Activated CD8-positive, alpha-beta memory T cell treated with anti-CD3 and anti-CD28 coated beads, Interleukin-2, amount 50 U/mL, for 48 hours (primary cell): ENCODE data around the gene SPRED3.
A peak's percentile ranks its signal among the peaks of the same experiment; 100 is the strongest.

ENCODE experiments used
- DNase-seq: peaks from one replicate; pipeline ENCODE4 v3.0.0-alpha.2; 2020

Gene SPRED3

GRCh38 chr19:38374332-38375097 is 14.0 kb upstream of the SPRED3 start, which contains the start of gene PSMD8:
PSMD8 (plus strand) TSS chr19:38374571; CDS start chr19:38374602, 31 bp downstream.
- peak; percentile 97 for DNase-seq

DNA sequence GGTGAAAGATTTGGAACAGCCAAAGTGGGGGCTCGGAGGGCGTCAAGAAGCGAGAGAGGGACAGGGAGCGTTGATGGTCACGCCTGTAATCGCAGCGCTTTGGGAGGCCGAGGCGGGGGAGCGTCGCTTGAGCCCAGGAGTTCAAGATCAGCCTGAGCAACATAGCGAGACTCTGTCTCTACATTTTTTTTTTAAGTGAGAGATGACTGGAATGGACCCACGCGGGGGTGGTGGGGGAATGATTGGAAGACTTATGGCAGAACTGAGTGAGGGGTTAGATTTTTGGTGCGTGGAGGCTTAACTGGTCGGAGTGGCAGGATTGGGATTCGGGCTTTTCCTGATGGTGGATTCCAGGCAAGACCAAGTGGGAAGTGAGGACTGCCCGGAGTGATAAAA is 13.4 kb upstream of the SPRED3 start:
- no peak for DNase-seq

GRCh38 chr19:38375748-38376147 is 12.7 kb upstream of the SPRED3 start:
- no peak for DNase-seq

- no peak for DNase-seq
These were observed 11.9 kb upstream of the SPRED3 start for GRCh38 chr19:38376576-38376975.

DNA sequence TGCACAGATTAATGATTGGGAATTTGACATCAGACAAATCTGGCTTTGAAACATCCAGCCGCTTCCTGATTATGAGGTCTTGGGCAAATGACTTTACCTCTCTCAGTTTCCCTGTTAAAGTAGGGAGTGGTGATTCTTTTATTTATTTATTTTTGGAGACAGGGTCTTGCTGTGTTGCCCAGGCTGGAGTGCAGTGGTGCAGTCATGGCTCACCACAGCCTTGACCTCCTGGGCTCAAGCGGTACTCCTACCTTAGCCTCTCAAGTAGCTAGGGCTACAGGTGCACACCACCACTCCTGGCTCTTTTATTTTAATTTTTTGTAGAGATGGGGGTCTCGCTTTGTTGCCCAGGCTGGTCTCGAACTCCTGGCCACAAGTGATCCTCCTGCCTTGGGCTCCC is 11.4 kb upstream of the SPRED3 start:
- DNase-seq = no peak

DNA sequence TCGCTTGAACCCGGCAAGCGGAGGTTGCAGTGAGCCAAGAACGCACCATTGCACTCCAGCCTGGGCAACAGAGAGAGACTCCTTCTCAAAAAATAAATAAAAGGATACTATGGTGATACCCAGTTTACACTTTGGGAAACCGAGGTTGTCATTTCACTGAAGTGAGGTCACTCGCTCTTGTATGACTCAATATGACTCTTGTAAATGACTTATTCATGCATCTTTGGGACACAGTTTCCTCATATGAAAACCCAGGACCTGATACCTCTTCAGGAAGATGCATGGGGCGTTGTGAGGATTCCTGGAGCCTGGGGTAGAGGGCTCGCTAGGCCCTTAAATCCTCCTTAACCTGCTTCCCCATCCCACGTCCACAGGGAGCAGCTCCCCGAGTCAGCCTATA is 9.6 kb upstream of the SPRED3 start:
- no peak for DNase-seq

- no peak for DNase-seq
These were observed 7.4 kb upstream of the SPRED3 start for GRCh38 chr19:38381138-38381537.

- no peak for DNase-seq
These were observed 5.3 kb upstream of the SPRED3 start for GRCh38 chr19:38383184-38383583.

- no peak for DNase-seq
These were observed 4.8 kb upstream of the SPRED3 start for GRCh38 chr19:38383743-38384142.

DNA sequence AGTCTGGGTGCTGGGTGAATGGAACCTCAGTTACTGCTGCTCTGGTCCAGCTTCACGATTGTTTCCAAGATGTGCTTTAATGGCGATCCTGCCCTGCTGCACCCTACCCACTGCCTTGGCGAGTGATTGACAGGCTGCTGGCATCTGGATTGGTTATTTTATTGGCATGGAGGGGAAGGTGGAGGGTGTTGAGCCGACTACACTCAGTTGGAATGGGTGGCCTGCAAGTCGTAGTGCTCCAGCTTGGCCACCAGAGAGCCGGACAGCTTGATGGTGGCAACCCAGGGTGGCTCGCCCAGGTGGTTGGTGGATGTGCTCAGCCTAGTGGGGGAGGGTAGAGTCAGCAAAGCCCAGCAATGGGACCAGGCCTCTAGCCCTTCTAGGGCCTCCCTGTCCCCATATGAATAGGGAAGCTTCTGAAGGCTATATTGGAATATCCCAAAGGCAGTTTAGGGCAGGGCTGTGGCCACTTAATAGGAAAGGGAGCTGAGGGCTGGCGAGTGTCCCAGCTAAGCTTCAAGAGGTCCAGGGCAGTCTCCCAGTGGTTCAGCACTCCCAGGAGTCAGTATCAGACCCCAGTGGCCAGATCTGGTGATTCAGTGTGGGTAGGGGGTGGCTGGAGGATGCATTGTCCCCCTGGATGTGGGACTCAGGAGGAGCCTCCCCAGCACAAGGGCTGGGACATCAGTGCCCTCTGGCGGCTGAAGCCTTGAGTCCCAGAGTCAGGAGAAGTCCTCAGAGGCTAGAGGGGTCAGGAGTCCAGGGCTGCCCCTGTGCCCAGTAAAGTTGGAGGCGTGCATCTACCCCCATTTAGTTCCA is 4.1 kb upstream of the SPRED3 start:
- no peak for DNase-seq

DNA sequence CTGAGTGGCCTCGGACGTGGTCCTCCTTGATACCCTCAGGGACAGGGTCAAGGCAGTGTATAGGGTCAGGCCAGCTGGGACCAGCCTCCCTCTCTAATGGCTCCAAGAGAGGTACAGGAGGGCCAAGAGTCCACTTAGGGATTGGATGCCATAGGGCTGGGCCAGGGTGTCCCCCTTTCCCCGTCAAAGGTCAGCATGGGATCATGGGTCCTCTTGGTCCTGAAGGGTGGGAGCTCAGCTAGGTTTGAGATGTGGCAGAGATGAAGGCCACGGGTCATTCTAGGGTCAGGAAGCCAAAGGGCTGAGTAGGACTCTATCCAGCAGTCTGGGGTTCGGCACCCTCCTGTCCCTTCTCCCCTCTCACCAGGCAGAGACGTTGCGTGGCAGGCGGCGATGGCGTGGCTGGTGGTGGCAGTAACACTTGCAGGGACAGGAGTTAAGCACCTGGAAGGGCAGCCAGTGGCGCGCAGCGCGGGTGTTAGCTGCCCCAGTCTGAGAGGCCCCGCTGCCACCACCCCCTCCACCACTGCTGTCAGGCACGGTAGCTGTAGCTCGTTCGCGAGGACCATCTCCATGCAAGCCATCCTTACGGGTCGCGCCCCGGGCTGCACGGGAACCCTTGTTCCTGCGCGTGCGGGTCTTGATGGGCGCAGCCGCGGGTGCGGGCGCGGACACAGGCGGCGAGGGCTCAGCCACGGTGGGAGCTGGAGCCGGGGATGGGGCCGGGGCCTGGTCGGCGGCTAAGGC is 3.3 kb upstream of the SPRED3 start:
- DNase-seq = no peak

DNA sequence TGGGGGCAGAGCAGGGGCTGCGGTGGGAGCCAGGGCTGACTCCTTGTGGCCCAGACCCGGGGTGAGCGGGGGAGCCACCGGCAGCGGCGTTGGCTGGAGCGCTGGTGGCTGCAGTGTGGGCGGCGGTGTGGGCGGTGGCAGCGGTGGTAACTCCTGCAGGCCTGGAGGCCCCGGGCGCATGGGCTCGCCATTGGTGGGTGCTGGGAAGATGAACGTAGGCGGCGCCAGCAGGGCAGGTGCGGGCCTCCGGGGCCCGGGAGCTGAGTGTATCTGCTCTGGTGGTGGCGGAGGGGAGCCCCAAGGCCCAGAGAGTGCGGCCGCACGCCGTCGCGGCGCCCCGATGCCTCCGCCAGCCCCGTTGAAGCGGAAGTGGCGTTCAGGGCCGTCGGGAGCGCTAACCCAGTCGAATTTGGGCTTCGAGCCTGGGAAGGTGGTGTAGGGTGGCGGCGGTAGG is 2.7 kb upstream of the SPRED3 start:
- peak; percentile 61 for DNase-seq

- no peak for DNase-seq
These were observed 2.1 kb upstream of the SPRED3 start for GRCh38 chr19:38386300-38386970.

DNA sequence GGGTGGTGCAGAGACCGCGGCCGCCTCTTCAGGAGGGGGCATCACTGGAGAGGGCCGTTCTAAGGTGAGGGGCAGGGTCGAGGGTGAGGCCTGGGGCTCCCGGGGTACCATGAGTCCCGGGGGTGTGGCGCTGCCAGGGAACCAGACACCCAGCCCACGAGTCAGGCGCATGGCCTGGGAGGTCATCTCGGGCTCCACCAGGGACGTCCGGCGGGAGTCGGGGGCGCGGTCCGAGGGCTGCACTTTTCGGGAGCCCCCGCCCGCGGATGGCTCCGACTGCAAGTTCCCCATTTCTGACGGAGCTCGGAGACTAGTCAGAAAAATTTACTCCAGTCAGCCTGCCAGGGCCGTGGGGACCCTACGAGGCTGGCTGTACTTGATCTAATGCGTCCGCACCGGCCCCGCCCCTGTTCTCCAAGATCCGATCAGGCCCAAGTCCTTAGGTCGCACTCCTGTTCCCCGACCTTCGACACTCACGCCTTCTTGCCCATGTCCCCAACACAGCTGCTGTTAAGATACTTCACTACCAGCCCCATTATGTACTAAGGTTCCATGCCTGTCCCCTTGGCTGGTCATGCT is 1.4 kb upstream of the SPRED3 start:
- DNase-seq = peak; percentile 62

GRCh38 chr19:38387550-38388348 is 748 bp upstream of the SPRED3 start, which contains the start of gene GGN:
GGN (minus strand) TSS chr19:38388034; CDS start chr19:38387261, 773 bp downstream.
- peak; percentile 93 for DNase-seq

DNA sequence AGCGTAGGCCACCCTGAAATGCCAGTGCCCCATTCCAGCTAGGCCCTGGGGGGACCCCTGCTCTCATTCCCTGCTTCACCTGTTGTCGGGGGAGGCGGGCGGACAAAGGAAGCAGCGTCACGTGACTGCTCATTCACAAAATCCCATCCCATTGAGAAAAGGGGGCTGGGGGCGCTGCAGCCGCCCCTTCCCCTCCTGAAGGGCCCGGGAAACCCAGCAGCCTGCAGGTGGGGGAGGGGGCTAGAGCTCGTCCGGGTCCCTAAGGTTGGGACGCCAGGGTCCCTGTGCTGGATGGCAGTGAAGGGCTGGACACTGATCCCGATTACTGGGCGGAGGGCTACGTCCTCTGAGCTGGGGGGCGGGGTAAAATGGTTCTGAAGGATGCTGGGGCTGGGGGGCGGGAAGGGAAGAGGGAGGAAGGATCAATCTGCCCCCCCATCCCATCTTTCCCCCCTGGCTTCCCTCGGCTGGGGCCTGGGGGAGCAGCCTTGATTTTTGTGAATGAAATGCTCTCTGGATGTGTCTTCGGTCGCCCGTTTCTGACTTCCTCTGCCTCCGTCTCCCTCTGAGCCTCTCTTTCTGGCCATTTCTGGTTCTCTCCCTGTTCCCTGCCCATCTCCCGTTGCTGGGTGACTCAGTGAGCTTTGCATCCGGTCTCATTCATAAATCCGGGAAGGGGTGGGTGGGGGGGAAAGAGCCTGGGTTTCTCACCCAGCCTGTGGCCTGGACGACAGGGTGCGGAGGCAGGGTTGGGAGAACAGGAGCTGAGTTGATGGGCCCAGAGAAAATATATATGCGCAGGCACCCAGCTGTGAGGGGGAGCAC is 816 bp downstream of the SPRED3 start:
- no peak for DNase-seq

DNA sequence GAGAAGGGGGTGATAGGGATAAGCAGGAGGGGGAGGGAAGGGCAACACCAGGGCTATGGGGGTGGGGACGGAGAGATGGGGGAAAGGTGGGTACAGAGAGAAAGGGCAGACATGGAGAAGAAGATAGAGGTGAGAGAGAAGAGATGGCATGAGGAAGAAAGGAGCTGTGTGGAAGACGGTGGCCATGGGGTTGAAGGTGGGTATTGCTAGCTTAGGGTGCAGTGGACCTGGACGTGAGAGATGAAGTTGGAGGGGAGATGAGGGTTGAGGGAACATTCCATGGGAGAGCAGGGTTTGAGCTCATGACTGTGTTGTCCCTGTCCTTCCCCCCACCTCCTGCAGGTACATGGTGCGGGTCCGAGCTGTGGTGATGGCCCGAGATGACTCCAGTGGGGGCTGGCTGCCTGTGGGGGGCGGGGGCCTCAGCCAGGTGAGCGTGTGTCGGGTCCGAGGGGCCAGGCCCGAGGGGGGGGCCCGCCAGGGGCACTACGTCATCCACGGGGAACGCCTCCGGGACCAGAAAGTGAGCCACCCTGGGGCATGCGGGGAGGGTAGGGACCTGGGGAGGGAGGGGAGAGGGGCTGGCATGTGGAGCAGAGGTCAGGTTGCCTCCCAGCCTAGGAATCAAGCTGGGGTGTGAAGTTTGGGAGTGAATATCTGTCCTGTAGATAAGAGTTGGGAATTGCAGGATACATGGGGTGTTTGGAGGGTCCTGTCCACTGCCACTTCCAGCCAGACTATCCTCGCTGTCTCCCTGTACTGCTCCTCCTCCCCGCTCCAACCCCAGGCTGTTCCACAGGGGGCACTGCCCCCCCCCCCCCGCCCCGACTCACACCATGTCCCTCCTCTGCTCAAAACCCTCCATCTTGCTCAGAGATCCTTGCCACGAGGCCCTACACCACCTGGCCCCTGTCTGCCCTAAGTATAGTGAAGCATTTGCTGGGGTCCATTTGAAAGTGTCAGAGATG is 1.7 kb downstream of the SPRED3 start:
- no peak for DNase-seq

GRCh38 chr19:38391911-38392464 is 3.5 kb downstream of the SPRED3 start:
- no peak for DNase-seq
